ENCODE results near the gene PPP2R5E. TPM values are rescaled to one million over a fixed set of nuclear protein-coding genes. Genes with fewer than 3 reads are reported as not detected.

Gene PPP2R5E
- total RNA-seq, 1 experiment from 2014 or later = 45.0 TPM

DNA sequence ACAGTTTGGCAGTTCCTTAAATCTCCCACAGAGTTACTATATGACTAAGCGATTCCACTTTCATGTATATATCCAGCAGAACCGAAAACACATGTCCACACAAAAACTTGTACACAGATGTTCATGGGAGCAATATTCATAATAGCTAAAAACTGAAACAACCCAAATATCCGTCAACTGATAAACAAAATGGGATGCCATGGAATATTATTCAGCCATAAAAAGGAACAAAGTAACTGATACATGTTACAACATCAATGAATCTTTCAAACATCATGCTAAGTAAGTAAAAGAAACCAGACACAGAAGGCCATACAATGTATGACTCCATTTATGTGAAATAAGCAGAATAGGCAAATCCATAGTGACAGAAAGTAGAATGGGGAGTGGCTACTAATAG lies 144.2 kb downstream of the PPP2R5E start (continued):
- no peak for TF ChIP-seq JUND (IDR thresholded peaks at IDR 0.05)

DNA sequence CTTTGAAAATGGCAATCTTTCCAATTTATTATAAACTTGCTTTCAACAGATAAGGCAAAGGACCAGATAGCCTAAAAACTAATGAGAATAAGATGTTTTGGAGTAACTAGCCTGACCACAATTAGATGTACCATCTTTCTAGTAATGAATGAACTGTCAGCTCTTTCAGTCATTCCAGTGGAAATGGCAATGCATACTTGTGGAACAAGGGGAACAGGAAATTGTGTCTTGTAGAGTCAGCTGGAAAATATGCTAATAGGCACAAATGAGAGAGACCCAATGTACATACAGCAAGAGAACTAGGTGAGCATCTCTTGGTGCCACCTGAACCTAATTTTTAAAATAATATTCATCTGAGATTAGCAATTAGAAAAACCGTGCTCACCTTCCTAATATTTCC lies 148.3 kb downstream of the PPP2R5E start:
- H2AFZ ChIP-seq (ENCODE audit: low read depth, low read length, poor library complexity, severe bottlenecking) = no peak overlapping the region
- BruUV-seq (replicated peaks) = no TSS peak

DNA sequence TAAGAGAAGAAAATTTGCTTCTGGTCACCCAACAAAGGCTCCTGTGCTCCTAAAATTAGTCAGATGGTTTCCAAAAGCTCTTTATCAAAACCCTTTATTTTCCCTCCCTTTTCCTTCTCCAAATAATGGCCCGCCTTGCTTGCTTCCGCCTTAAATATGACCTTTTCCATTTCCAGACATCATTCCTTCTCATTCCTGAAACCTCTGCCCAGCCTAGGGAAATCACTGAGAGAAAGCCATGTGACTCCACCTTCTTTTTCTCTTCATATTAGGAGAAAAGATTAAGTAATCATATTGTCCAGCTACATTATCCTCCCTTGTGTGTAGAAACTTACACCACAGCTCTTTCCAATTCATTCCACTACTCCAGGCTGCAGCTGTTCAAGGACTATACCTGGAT lies 148.7 kb downstream of the PPP2R5E start:
- Histone ChIP-seq H2AFZ (ENCODE audit: low read depth, low read length, poor library complexity, severe bottlenecking) (no peak overlapping the region), H3K36me3 (ENCODE audit: control insufficient read depth in 1 of 2, insufficient read depth in 2 of 2, low read length in 2 of 2) (peaks cover 3% of the 10 kb centered on the region in 2 experiments; a peak in 2 of 4 replicates), H3K9me3 (ENCODE audit: control insufficient read depth in 1 of 2, insufficient read depth in 1 of 2, low read depth in 1 of 2, low read length in 2 of 2) (no peaks in the 10 kb centered on the region), H3K9ac (ENCODE audit: low read length) (no peak overlapping the region), H3K27ac (ENCODE audit: low read depth, low read length) (no peak overlapping the region), H3K9me2 (ENCODE audit: insufficient read depth) (no peaks in the 10 kb centered on the region), H3K27me3 (ENCODE audit: insufficient read depth, low read length) (no peaks in the 10 kb centered on the region), H4K20me1 (ENCODE audit: insufficient read depth) (no peaks in the 10 kb centered on the region), H3K4me2 (ENCODE audit: low read length) (no peak overlapping the region), H3K4me1 (ENCODE audit: control insufficient read depth in 1 of 2, insufficient read depth in 2 of 2, low read length in 2 of 2) (peaks cover 14 to 24% of the 10 kb centered on the region in 2 experiments), H3K4me3 (replicated peaks in 1 of 2; ENCODE audit: low read depth in 1 of 2, low read length in 2 of 2) (no peak overlapping the region), H3K79me2 (ENCODE audit: insufficient read depth, low read length) (no peaks in the 10 kb centered on the region)
- no TSS peak for BruUV-seq (replicated peaks)
- ChIA-PET CTCF (no interaction called here), POLR2A (no interaction called here), RAD21 (ENCODE audit: low non-redundant PET in 1 of 2, low total read pairs in 2 of 2, uncharacterized antibody in 2 of 2, unreplicated experiment in 2 of 2) (no interaction called here)
- intact Hi-C loops (cut with micrococcal nuclease) = no loop called here
- DNase-seq (ENCODE audit: low read depth, low spot score) (no peak), ATAC-seq (no peak)
- TF ChIP-seq EZH2phosphoT487 (IDR thresholded peaks at IDR 0.05; ENCODE audit: borderline replicate concordance) (no peak), JUND (IDR thresholded peaks at IDR 0.05) (no peak), FOSL1 (IDR thresholded peaks at IDR 0.05; ENCODE audit: low read depth) (no peak), ELF1 (IDR thresholded peaks at IDR 0.05; ENCODE audit: borderline replicate concordance, low read depth) (no peak), ZFX (IDR thresholded peaks at IDR 0.05) (no peak), CEBPB (IDR thresholded peaks at IDR 0.05; ENCODE audit: low read depth) (no peak), POLR2A (IDR thresholded peaks at IDR 0.05; ENCODE audit: borderline replicate concordance, extremely low read depth, insufficient read depth, insufficient read length) (no peak), TCF7L2 (IDR thresholded peaks at IDR 0.05; ENCODE audit: borderline replicate concordance, extremely low read depth, insufficient read depth, insufficient read length) (no peak), SIN3A (IDR thresholded peaks at IDR 0.05; ENCODE audit: low read depth) (no peak), EZH2 (IDR thresholded peaks at IDR 0.05) (no peak), YY1 (IDR thresholded peaks at IDR 0.05; ENCODE audit: extremely low read depth, insufficient replicate concordance, low read depth, low read length) (no peak), POLR2AphosphoS5 (IDR thresholded peaks at IDR 0.05; ENCODE audit: low read depth, low read length) (no peak)
- TF ChIP-seq, protein P1, sequence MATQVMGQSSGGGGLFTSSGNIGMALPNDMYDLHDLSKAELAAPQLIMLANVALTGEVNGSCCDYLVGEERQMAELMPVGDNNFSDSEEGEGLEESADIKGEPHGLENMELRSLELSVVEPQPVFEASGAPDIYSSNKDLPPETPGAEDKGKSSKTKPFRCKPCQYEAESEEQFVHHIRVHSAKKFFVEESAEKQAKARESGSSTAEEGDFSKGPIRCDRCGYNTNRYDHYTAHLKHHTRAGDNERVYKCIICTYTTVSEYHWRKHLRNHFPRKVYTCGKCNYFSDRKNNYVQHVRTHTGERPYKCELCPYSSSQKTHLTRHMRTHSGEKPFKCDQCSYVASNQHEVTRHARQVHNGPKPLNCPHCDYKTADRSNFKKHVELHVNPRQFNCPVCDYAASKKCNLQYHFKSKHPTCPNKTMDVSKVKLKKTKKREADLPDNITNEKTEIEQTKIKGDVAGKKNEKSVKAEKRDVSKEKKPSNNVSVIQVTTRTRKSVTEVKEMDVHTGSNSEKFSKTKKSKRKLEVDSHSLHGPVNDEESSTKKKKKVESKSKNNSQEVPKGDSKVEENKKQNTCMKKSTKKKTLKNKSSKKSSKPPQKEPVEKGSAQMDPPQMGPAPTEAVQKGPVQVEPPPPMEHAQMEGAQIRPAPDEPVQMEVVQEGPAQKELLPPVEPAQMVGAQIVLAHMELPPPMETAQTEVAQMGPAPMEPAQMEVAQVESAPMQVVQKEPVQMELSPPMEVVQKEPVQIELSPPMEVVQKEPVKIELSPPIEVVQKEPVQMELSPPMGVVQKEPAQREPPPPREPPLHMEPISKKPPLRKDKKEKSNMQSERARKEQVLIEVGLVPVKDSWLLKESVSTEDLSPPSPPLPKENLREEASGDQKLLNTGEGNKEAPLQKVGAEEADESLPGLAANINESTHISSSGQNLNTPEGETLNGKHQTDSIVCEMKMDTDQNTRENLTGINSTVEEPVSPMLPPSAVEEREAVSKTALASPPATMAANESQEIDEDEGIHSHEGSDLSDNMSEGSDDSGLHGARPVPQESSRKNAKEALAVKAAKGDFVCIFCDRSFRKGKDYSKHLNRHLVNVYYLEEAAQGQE (IDR thresholded peaks at IDR 0.05; ENCODE audit: low read depth) = no peak

More for the DNA sequence above, 148.3 kb downstream of the PPP2R5E start:
- ATAC-seq = no peak
- Histone ChIP-seq H3K79me2 (ENCODE audit: insufficient read depth, low read length) (no peaks in the 10 kb centered on the region), H3K4me3 (replicated peaks in 1 of 2; ENCODE audit: low read depth in 1 of 2, low read length in 2 of 2) (no peak overlapping the region), H3K36me3 (ENCODE audit: control insufficient read depth in 1 of 2, insufficient read depth in 2 of 2, low read length in 2 of 2) (peaks cover 3% of the 10 kb centered on the region in 2 experiments; a peak in 2 of 4 replicates), H3K4me1 (ENCODE audit: control insufficient read depth in 1 of 2, insufficient read depth in 2 of 2, low read length in 2 of 2) (peaks cover 14 to 24% of the 10 kb centered on the region in 2 experiments), H3K9me3 (ENCODE audit: control insufficient read depth in 1 of 2, insufficient read depth in 1 of 2, low read depth in 1 of 2, low read length in 2 of 2) (no peaks in the 10 kb centered on the region), H4K20me1 (ENCODE audit: insufficient read depth) (no peaks in the 10 kb centered on the region), H3K27ac (ENCODE audit: low read depth, low read length) (no peak overlapping the region), H3K4me2 (ENCODE audit: low read length) (no peak overlapping the region), H3K9ac (ENCODE audit: low read length) (no peak overlapping the region), H3K9me2 (ENCODE audit: insufficient read depth) (no peaks in the 10 kb centered on the region), H3K27me3 (ENCODE audit: insufficient read depth, low read length) (no peaks in the 10 kb centered on the region)
- no peak for DNase-seq (ENCODE audit: low read depth, low spot score)
- CTCF ChIA-PET = no interaction called here
- intact Hi-C loops (cut with micrococcal nuclease) = no loop called here
- RAD21 ChIA-PET (ENCODE audit: low non-redundant PET in 1 of 2, low total read pairs in 2 of 2, uncharacterized antibody in 2 of 2, unreplicated experiment in 2 of 2) = no interaction called here
- POLR2A ChIA-PET = no interaction called here
- TF ChIP-seq ELF1 (IDR thresholded peaks at IDR 0.05; ENCODE audit: borderline replicate concordance, low read depth) (no peak), CBX3 (IDR thresholded peaks at IDR 0.05; ENCODE audit: low read depth) (no peak), SP1 (IDR thresholded peaks at IDR 0.05; ENCODE audit: low read depth) (no peak), YY1 (IDR thresholded peaks at IDR 0.05; ENCODE audit: extremely low read depth, insufficient replicate concordance, low read depth, low read length) (no peak)
